Transverse colon (tissue), 4 donors: ENCODE data around the gene POLR2E. TPM values are rescaled to one million over a fixed set of nuclear protein-coding genes. Genes with fewer than 3 reads are reported as not detected.
"Not testable (repeated sequence)": the region's sequence is repeated elsewhere in the genome, so short reads cannot be mapped to it uniquely, and the experiment has no call there.

Experiments
- DNase-seq: peaks from one replicate; pipeline ENCODE4 v3.0.0-alpha.2; 2019
- H3K27ac ChIP-seq, 4 donors: fragments of 200-600 bp; sonication (generic); 2 replicates each; pipeline ENCODE4 v1.5.1; 2016 to 2018; ENCODE audit warnings: inconsistent platforms in 4 of 4
- H3K27me3 ChIP-seq: fragments of 200-600 bp; sonication (generic); 2 replicates; pipeline ENCODE4 v1.5.1; 2017; ENCODE audit warnings: inconsistent platforms
- H3K36me3 ChIP-seq, 4 donors: fragments of 200-600 bp; sonication (generic); 2 replicates each; pipeline ENCODE4 v1.5.1; 2017 to 2019; ENCODE audit warnings: inconsistent platforms in 4 of 4
- H3K4me1 ChIP-seq, 4 donors: fragments of 200-600 bp; sonication (generic); 2 replicates each; pipeline ENCODE4 v1.5.1; 2017 to 2020; ENCODE audit warnings: inconsistent platforms in 4 of 4
- H3K4me3 ChIP-seq, 4 donors: fragments of 200-600 bp; sonication (generic); 1 replicate in 1 of 4; 2 replicates in 3 of 4; pipeline versions ENCODE4 v1.5.1 to v1.6.1; 2017 to 2019; ENCODE audit warnings: inconsistent platforms in 4 of 4
- H3K9me3 ChIP-seq, 2 donors: fragments of 200-600 bp; sonication (generic); 2 replicates each; pipeline ENCODE4 v1.5.1; 2017 to 2019; ENCODE audit warnings: inconsistent platforms in 2 of 2
- EP300 ChIP-seq: sonication (generic); formaldehyde crosslinking; IDR thresholded peaks from one replicate; pipeline ENCODE4 v1.6.1; 2017; ENCODE audit warnings: antibody characterized with exemption, low read depth
- POLR2A ChIP-seq: fragments of 450-650 bp; IDR thresholded peaks from one replicate; pipeline ENCODE4 v1.6.1; 2016; ENCODE audit warnings: antibody characterized with exemption, mild to moderate bottlenecking, moderate library complexity
- POLR2AphosphoS5 ChIP-seq, 3 donors: sonication (generic); formaldehyde crosslinking; IDR thresholded peaks; one replicate each; pipeline ENCODE4 v1.6.1; 2016; ENCODE audit warnings: antibody characterized with exemption in 3 of 3
- WGBS, 2 donors: methylation state at CpG; one replicate each; pipeline ENCODE4 v1.1.5; 2018; ENCODE audit warnings: low coverage in 1 of 2; 5-methylcytosine and 5-hydroxymethylcytosine counted together
- in situ Hi-C, 4 donors: fragments of 200-750 bp; cut with MboI; loops; one replicate each; pipeline versions ENCODE4 v1.15.0 to v1.15.1; 2017; ENCODE audit warnings: low sequenced_read_pairs in 3 of 4, low pct_ligation_motif_present in 1 of 4, low pct_unique_long_range_greater_than_20kb in 1 of 4
- intact Hi-C: fragments of 100-400 bp; cut with DNase I; formaldehyde crosslinking; loops from one replicate; pipeline ENCODE4 v1.15.1; 2023; ENCODE audit warnings: low total_unique reads
- total RNA-seq, 4 donors: library from RNA; depleted of rRNA; stranded (reverse); fragments of >200 nt; gene quantifications; one replicate each; pipeline ENCODE4 v1.1.0, GENCODE V29; 2016
- TF ChIP-seq, protein P1 (sequence below), 5 experiments: fragments of 200-600 bp in 3 of 5; fragments of 450-650 bp in 2 of 5; sonication (generic) in 3 of 5; IDR thresholded peaks; 1 replicate in 2 of 5; 2 replicates in 3 of 5; pipeline ENCODE4 v1.5.1; 2016 to 2017; ENCODE audit warnings: antibody characterized with exemption in 5 of 5, inconsistent platforms in 3 of 5, mild to moderate bottlenecking in 2 of 5, moderate library complexity in 1 of 5

POLR2E gene
- total RNA-seq, 4 donors from 2014 or later = 74.8 to 167 (median 103) TPM

DNA sequence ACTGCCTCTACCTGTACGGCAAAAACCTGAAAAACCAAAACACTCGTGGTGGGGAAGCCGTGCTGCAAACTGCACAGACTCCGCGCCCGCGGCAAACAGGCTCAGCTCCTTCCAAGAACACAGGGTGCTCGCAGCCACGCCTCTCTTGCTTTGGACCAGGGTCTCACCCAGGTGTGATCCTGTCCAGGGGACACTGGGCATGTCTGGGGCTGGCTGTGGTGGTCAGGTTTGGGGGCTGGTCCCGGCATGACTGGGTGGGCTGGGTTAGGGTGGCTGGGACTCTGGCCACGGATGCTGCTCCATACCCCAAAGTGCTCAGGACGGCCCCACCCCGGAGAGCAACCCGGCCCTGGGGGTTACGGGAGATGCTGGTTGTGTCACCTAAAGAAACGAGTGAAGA lies 22.5 kb upstream of the POLR2E start:
- in situ Hi-C loops = loop anchor here in 1 of 4 donors (5.0 kb wide), 1 partner anchor 75 kb away; no protein-coding TSS in a partner anchor
- peaks cover 12 to 17% (median 16%) of the 10 kb centered on the region in 4 donors for H3K4me1 ChIP-seq
- H3K36me3 ChIP-seq = peaks cover 0 to 45% (median 24%) of the 10 kb centered on the region in 4 donors
- H3K27ac ChIP-seq = no peak overlapping the region
- TF ChIP-seq POLR2AphosphoS5 (IDR thresholded peaks at IDR 0.05) (no peak), POLR2A (no peak), EP300 (no peak)
- TF ChIP-seq, protein P1, sequence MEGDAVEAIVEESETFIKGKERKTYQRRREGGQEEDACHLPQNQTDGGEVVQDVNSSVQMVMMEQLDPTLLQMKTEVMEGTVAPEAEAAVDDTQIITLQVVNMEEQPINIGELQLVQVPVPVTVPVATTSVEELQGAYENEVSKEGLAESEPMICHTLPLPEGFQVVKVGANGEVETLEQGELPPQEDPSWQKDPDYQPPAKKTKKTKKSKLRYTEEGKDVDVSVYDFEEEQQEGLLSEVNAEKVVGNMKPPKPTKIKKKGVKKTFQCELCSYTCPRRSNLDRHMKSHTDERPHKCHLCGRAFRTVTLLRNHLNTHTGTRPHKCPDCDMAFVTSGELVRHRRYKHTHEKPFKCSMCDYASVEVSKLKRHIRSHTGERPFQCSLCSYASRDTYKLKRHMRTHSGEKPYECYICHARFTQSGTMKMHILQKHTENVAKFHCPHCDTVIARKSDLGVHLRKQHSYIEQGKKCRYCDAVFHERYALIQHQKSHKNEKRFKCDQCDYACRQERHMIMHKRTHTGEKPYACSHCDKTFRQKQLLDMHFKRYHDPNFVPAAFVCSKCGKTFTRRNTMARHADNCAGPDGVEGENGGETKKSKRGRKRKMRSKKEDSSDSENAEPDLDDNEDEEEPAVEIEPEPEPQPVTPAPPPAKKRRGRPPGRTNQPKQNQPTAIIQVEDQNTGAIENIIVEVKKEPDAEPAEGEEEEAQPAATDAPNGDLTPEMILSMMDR (IDR thresholded peaks at IDR 0.05) = no peak
- intact Hi-C loops = no loop called here
- H3K9me3 ChIP-seq = no peaks in the 10 kb centered on the region
- WGBS, 2 donors = 88% methylated on average over 15 of the region's 16 CpGs; no CpG with 5 or more reads in 1 of the 2 donors
- DNase-seq = no peak
- no peaks in the 10 kb centered on the region for H3K27me3 ChIP-seq
- H3K4me3 ChIP-seq = no peak overlapping the region

DNA sequence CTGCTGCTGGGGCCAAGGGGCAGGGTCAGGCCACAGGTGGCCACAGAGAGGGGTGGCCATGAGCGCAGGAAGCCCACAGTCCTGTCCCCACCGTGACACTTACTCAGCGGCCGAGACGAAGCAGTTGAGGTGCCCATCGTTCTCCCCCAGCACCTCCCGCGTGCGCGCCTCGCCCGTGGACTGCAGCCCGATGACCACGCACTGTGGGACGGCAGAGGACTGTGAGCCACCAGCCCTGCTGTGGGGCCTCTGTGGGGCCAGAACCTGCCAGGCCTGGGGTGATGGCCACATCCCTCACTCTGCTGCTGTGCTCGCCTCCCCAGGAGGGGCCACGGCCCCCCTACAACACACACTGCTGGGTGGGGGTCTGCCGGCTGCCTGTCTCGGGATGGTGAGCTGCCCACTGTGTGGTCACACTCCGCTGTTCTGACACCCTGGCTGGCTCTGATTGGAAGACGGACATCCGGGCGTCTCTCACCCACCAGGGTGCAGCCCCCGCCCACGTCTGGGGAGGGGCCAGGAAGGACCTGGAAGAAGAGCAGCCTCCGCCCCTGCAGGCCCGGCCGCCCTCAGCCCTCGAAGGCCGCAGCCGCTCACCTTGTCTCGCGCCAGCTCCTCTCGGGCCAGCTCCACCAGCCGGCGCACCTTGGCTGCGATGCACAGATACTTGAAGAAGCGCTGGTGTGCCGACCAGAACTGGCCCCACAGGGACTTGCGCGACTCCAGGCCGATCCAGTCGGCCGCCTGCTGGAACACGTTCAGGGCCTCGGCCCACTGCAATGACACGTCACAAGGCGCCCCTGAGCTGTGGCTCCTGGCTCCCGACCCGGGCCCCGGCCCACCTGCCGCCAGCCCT lies 21.8 kb upstream of the POLR2E start:
- no peak overlapping the region for H3K27ac ChIP-seq
- WGBS, 2 donors = 88% methylated on average over 50 of the region's 52 CpGs; no CpG with 5 or more reads in 1 of the 2 donors
- H3K27me3 ChIP-seq = no peaks in the 10 kb centered on the region
- H3K4me3 ChIP-seq = no peak overlapping the region
- in situ Hi-C loops (loop anchor here in 1 of 4 donors (5.0 kb wide), 1 partner anchor 75 kb away; no protein-coding TSS in a partner anchor), intact Hi-C loops (no loop called here)
- H3K36me3 ChIP-seq = peaks cover 0 to 38% (median 21%) of the 10 kb centered on the region in 4 donors
- TF ChIP-seq, protein P1 (IDR thresholded peaks at IDR 0.05) = no peak
- no peak for TF ChIP-seq EP300
- no peak for TF ChIP-seq POLR2AphosphoS5 (IDR thresholded peaks at IDR 0.05)
- no peak for TF ChIP-seq POLR2A
- no peak for DNase-seq
- peaks cover 15 to 23% (median 21%) of the 10 kb centered on the region in 4 donors for H3K4me1 ChIP-seq
- no peaks in the 10 kb centered on the region for H3K9me3 ChIP-seq

DNA sequence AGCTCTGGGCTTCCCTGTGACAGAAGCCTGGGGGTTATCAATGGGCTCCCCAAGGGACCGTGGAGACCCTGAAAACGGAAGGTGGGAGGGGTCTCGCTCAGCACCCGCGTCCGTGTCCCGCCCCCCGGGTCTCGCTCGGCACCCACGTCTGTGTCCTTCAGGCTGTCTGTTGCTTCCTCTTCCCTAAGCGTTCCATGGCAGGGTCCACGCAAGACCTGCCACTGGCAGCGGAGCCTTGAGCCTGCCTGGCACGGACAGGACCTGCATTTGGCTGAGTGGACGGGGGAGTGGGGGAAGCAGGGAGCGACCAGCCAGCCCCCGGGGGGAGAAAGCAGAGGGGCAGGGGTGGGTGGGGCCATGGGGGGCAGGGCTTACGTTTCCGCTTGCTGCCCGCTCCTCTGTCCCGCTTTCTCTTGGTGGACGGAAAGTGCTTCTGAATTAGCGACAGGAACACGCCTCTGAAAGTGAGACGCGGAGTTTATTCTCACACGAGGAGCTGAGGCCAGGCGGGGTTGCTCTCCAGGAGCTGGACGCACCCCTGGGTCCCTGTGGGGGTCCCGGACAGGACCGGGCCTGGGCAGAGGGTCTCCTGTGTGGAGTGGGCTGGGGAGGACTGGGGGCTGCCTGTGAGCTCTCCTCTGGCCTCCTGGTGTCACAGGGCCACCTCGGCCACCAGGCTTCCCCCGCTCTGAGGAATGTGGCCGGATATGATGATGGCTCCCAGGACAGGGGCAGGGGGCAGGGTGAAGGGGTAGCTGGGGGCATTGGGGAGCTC lies 20.7 kb upstream of the POLR2E start:
- in situ Hi-C loops = loop anchor here in 1 of 4 donors (5.0 kb wide), 1 partner anchor 76 kb away; no protein-coding TSS in a partner anchor
- TF ChIP-seq POLR2AphosphoS5 (IDR thresholded peaks at IDR 0.05) (no peak), EP300 (no peak), POLR2A (no peak)
- TF ChIP-seq, protein P1 (IDR thresholded peaks at IDR 0.05) = no peak
- no peak for DNase-seq
- Histone ChIP-seq H3K27ac (no peak overlapping the region), H3K36me3 (peaks cover 0 to 30% (median 16%) of the 10 kb centered on the region in 4 donors), H3K9me3 (no peaks in the 10 kb centered on the region), H3K4me1 (peaks cover 15 to 28% (median 26%) of the 10 kb centered on the region in 4 donors), H3K27me3 (no peaks in the 10 kb centered on the region), H3K4me3 (no peak overlapping the region)
- 90% methylated on average over 32 of the region's 35 CpGs; no CpG with 5 or more reads in 1 of the 2 donors for WGBS, 2 donors
- intact Hi-C loops = no loop called here

DNA sequence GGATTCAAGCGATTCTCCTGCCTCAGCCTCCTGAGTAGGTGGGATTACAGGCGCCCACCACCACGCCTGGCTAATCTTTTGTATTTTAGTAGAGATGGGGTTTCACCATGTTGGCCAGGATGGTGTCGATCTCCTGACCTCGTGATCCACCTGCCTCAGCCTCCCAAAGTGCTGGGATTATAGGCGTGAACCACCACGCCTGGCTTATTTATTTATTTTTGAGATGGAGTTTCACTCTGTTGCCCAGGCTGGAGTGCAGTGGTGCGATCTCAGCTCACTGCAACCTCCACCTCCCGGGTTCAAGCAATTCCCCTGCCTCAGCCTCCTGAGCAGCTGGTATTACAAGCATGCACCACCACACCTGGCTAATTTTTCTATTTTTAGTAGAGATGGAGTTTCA lies 19.6 kb upstream of the POLR2E start:
- H3K36me3 ChIP-seq = peaks cover 0 to 27% (median 9%) of the 10 kb centered on the region in 4 donors
- 60 to 89% methylated on average over 1 to 9 of the region's 9 CpGs for whole genome bisulfite sequencing, 2 donors

More for the DNA sequence above, 19.6 kb upstream of the POLR2E start:
- DNase-seq, H3K27me3 ChIP-seq, H3K27ac ChIP-seq, H3K9me3 ChIP-seq, H3K4me3 ChIP-seq: not testable (repeated sequence)
- peaks cover 15 to 28% (median 26%) of the 10 kb centered on the region in 4 donors for H3K4me1 ChIP-seq
- intact Hi-C loops = loop anchor here (5.0 kb wide), 1 partner anchor 78 kb away; no protein-coding TSS in a partner anchor
- in situ Hi-C loops = loop anchor here in 1 of 4 donors (5.0 kb wide), 1 partner anchor 78 kb away; no protein-coding TSS in a partner anchor
